HCT116 (cell line): ENCODE results near the gene TMEM247. TPM values are rescaled to one million over a fixed set of nuclear protein-coding genes. Genes with fewer than 3 reads are reported as not detected.

Experiments
- ATAC-seq: fragments of 200-7000 bp; cut with Tn5 transposase; 2 replicates; pipeline ENCODE4 v1.9.1; 2020; ENCODE audit warnings: mild to moderate bottlenecking, moderate library complexity
- BruUV-seq: library from RNA; stranded (reverse); fragments of 400-500 nt; replicated peaks from 2 replicates; lab custom pipeline; 2021; lab: Mats Ljungman, UMichigan
- CTCF ChIA-PET: fragments of 300-600 bp; sonication (Branson Sonifier 250); formaldehyde crosslinking; loops from one replicate; lab custom pipeline; 2021; ENCODE audit warnings: antibody characterized with exemption; lab: Charles Lee
- POLR2A ChIA-PET: fragments of 300-600, 350-600 bp; sonication (Branson Sonifier 250); formaldehyde crosslinking; loops from one replicate; lab custom pipeline; 2021; ENCODE audit warnings: antibody characterized with exemption; lab: Charles Lee
- RAD21 ChIA-PET, 2 experiments: fragments of 300-600 bp; sonication (Branson Sonifier 250); formaldehyde crosslinking; loops; one replicate each; lab custom pipeline; 2023; ENCODE audit warnings: low total read pairs in 2 of 2; ENCODE audit not compliant: uncharacterized antibody in 2 of 2, unreplicated experiment in 2 of 2, low non-redundant PET in 1 of 2; lab: Charles Lee
- DNase-seq: peaks from one replicate; pipeline ENCODE4 v3.0.0-alpha.2; 2010; ENCODE audit warnings: low read depth, low spot score
- H2AFZ ChIP-seq: fragments of 200-600 bp; shearing (Covaris generic), sonication (generic); 2 replicates; pipeline ENCODE4 v1.6.1; 2017; ENCODE audit warnings: low read depth, mixed run types, mixed read lengths, antibody characterized with exemption, low read length; ENCODE audit not compliant: poor library complexity, severe bottlenecking
- H3K27ac ChIP-seq: 2 replicates; pipeline ENCODE4 v1.5.1; 2012; ENCODE audit warnings: low read depth, low read length
- H3K27me3 ChIP-seq: fragments of 200-600 bp; sonication (generic); 2 replicates; pipeline ENCODE4 v1.6.1; 2016; ENCODE audit warnings: mixed run types, low read length, mixed read lengths; ENCODE audit not compliant: insufficient read depth
- H3K36me3 ChIP-seq, 2 experiments: fragments of 200-500 bp in 1 of 2; fragments of 200-600 bp in 1 of 2; sonication (Bioruptor generic) in 1 of 2; sonication (generic) in 1 of 2; 2 replicates each; pipeline versions ENCODE4 v1.5.1 to v1.6.1; 2014 to 2016; ENCODE audit warnings: low read length in 2 of 2, inconsistent platforms in 1 of 2, mixed read lengths in 1 of 2, mixed run types in 1 of 2; ENCODE audit not compliant: insufficient read depth in 2 of 2, control insufficient read depth in 1 of 2
- H3K4me1 ChIP-seq, 2 experiments: fragments of 200-600 bp in 1 of 2; sonication (generic) in 1 of 2; 2 replicates each; pipeline versions ENCODE4 v1.5.1 to v1.6.1; 2012 to 2017; ENCODE audit warnings: low read length in 2 of 2, inconsistent platforms in 1 of 2, mild to moderate bottlenecking in 1 of 2, mixed read lengths in 1 of 2, mixed run types in 1 of 2, moderate library complexity in 1 of 2; ENCODE audit not compliant: insufficient read depth in 2 of 2, control insufficient read depth in 1 of 2
- H3K4me2 ChIP-seq: fragments of 200-600 bp; sonication (generic); 2 replicates; pipeline ENCODE4 v1.6.1; 2017; ENCODE audit warnings: mixed run types, low read length, mixed read lengths
- H3K4me3 ChIP-seq, 2 experiments: fragments of 200-600 bp in 1 of 2; sonication (generic) in 1 of 2; replicated peaks in 1 of 2; 2 replicates each; pipeline ENCODE4 v1.5.1; 2011 to 2016; ENCODE audit warnings: low read length in 2 of 2, control low read depth in 1 of 2, low read depth in 1 of 2, mild to moderate bottlenecking in 1 of 2, mixed read lengths in 1 of 2, mixed run types in 1 of 2
- H3K79me2 ChIP-seq: fragments of 200-600 bp; sonication (generic); 2 replicates; pipeline ENCODE4 v1.6.1; 2017; ENCODE audit warnings: mild to moderate bottlenecking, mixed run types, low read length, moderate library complexity, mixed read lengths; ENCODE audit not compliant: insufficient read depth
- H3K9ac ChIP-seq: fragments of 200-600 bp; sonication (generic); 2 replicates; pipeline ENCODE4 v1.6.1; 2016; ENCODE audit warnings: low read length, mixed read lengths
- H3K9me2 ChIP-seq: fragments of 200-600 bp; sonication (generic), shearing (Covaris generic); 2 replicates; pipeline ENCODE4 v1.6.1; 2017; ENCODE audit warnings: mixed run types, mild to moderate bottlenecking, moderate library complexity; ENCODE audit not compliant: insufficient read depth
- H3K9me3 ChIP-seq, 2 experiments: fragments of 200-500 bp in 1 of 2; fragments of 200-600 bp in 1 of 2; sonication (Bioruptor generic) in 1 of 2; sonication (generic) in 1 of 2; 2 replicates each; pipeline ENCODE4 v1.6.1; 2014 to 2017; ENCODE audit warnings: low read length in 2 of 2, mixed read lengths in 2 of 2, inconsistent platforms in 1 of 2, low read depth in 1 of 2, mild to moderate bottlenecking in 1 of 2, mixed run types in 1 of 2, moderate library complexity in 1 of 2; ENCODE audit not compliant: control insufficient read depth in 1 of 2, insufficient read depth in 1 of 2
- H4K20me1 ChIP-seq: fragments of 200-600 bp; sonication (generic), shearing (Covaris generic); 2 replicates; pipeline ENCODE4 v1.6.1; 2017; ENCODE audit warnings: mixed run types, mild to moderate bottlenecking, moderate library complexity; ENCODE audit not compliant: insufficient read depth
- CTCF ChIP-seq, 3 experiments: fragments of 200-600 bp in 1 of 3; sonication (generic) in 1 of 3; IDR thresholded peaks in 2 of 3; conservative IDR thresholded peaks in 1 of 3; 2 replicates each; pipeline ENCODE4 v1.5.1; 2012 to 2017; ENCODE audit warnings: low read depth in 2 of 3, low read length in 2 of 3, antibody characterized with exemption in 1 of 3, borderline replicate concordance in 1 of 3, control low read depth in 1 of 3, mild to moderate bottlenecking in 1 of 3, mixed read lengths in 1 of 3, mixed run types in 1 of 3, moderate library complexity in 1 of 3; ENCODE audit not compliant: insufficient read depth in 1 of 3
- EZH2 ChIP-seq: fragments of 200-600 bp; sonication (generic); IDR thresholded peaks from 2 replicates; pipeline ENCODE4 v1.6.1; 2017; ENCODE audit warnings: antibody characterized with exemption, mixed run types
- EZH2phosphoT487 ChIP-seq: fragments of 200-600 bp; IDR thresholded peaks from 2 replicates; pipeline ENCODE4 v1.6.1; 2018; ENCODE audit warnings: antibody characterized with exemption, borderline replicate concordance
- JUND ChIP-seq: IDR thresholded peaks from 2 replicates; pipeline ENCODE4 v1.6.1; 2012
- POLR2A ChIP-seq: IDR thresholded peaks from 2 replicates; pipeline ENCODE4 v1.7.0; 2011; ENCODE audit warnings: borderline replicate concordance; ENCODE audit not compliant: insufficient read depth, insufficient read length; ENCODE audit errors: extremely low read depth
- POLR2AphosphoS5 ChIP-seq: IDR thresholded peaks from 2 replicates; pipeline ENCODE4 v1.6.1; 2011; ENCODE audit warnings: mild to moderate bottlenecking, low read depth, low read length, moderate library complexity
- REST ChIP-seq: IDR thresholded peaks from 2 replicates; pipeline ENCODE4 v1.6.1; 2012; ENCODE audit warnings: low read depth
- SRF ChIP-seq: IDR thresholded peaks from 2 replicates; pipeline ENCODE4 v1.6.1; 2012; ENCODE audit warnings: low read depth
- YY1 ChIP-seq: IDR thresholded peaks from 2 replicates; pipeline ENCODE4 v1.6.1; 2011; ENCODE audit warnings: low read length, low read depth, moderate library complexity, mild to moderate bottlenecking; ENCODE audit not compliant: insufficient replicate concordance; ENCODE audit errors: extremely low read depth
- ZBTB33 ChIP-seq: IDR thresholded peaks from 2 replicates; pipeline ENCODE4 v1.6.1; 2011; ENCODE audit warnings: mild to moderate bottlenecking, low read length, moderate library complexity; ENCODE audit not compliant: insufficient replicate concordance; ENCODE audit errors: extremely low read depth
- ZNF274 ChIP-seq: fragments of 200-500 bp; sonication (Bioruptor generic); IDR thresholded peaks from 2 replicates; pipeline ENCODE4 v1.6.1; 2014; ENCODE audit warnings: mild to moderate bottlenecking, low read depth, low read length, inconsistent platforms
- intact Hi-C: fragments of 100-400 bp; cut with micrococcal nuclease; formaldehyde crosslinking; loops from 2 replicates; pipeline ENCODE4 v1.10.0; 2022
- total RNA-seq: library from RNA; stranded (reverse); gene quantifications from one replicate; pipeline ENCODE4 v1.2.1, GENCODE V29; 2021; ENCODE audit not compliant: unreplicated experiment

The TMEM247 gene
- total RNA-seq, 1 experiment from 2014 or later, result not detected

GRCh38 chr2:46504685-46505471 lies 25.5 kb downstream of the TMEM247 start:
- H4K20me1 ChIP-seq, result no peaks in the 10 kb centered on the region
- no peak overlapping the region for H3K27ac ChIP-seq
- no peaks in the 10 kb centered on the region for H3K79me2 ChIP-seq
- POLR2A ChIA-PET, result no interaction called here
- H3K9me2 ChIP-seq, result no peaks in the 10 kb centered on the region
- intact Hi-C loops, result no loop called here
- no peaks in the 10 kb centered on the region for H3K36me3 ChIP-seq
- no TSS peak for BruUV-seq
- peaks cover 0 to 8% of the 10 kb centered on the region in 2 experiments; a peak in 3 of 4 replicates for H3K4me1 ChIP-seq
- H3K9ac ChIP-seq, result no peak overlapping the region
- no peak overlapping the region for H3K4me2 ChIP-seq
- TF ChIP-seq EZH2phosphoT487 (no peak), POLR2A (no peak), CTCF (IDR thresholded peaks at IDR 0.05 in 2 of 3, conservative IDR thresholded peaks at IDR 0.05 in 1 of 3; ENCODE audit: borderline replicate concordance in 1 of 3, insufficient read depth in 1 of 3, low read depth in 2 of 3, low read length in 2 of 3) (no peak), JUND (no peak)
- H2AFZ ChIP-seq, result no peak overlapping the region
- H3K9me3 ChIP-seq, result no peaks in the 10 kb centered on the region
- no peak for ATAC-seq
- DNase-seq, result no peak
- H3K27me3 ChIP-seq, result no peaks in the 10 kb centered on the region
- RAD21 ChIA-PET, result no interaction called here
- CTCF ChIA-PET, result no interaction called here
- no peak overlapping the region for H3K4me3 ChIP-seq

GRCh38 chr2:46505472-46505783 lies 26.1 kb downstream of the TMEM247 start:
- no peaks in the 10 kb centered on the region for H3K36me3 ChIP-seq
- TF ChIP-seq ZBTB33, result no peak
- no peak for TF ChIP-seq REST
- TF ChIP-seq ZNF274, result no peak
- no peak for TF ChIP-seq EZH2
- TF ChIP-seq POLR2AphosphoS5, result no peak
- TF ChIP-seq YY1, result no peak
- no peak for TF ChIP-seq SRF

More at GRCh38 chr2:46505472-46505783, 26.1 kb downstream of the TMEM247 start:
- Histone ChIP-seq H4K20me1 (no peaks in the 10 kb centered on the region), H3K27ac (no peak overlapping the region), H3K4me3 (no peak overlapping the region), H3K4me1 (peaks cover 0 to 4% of the 10 kb centered on the region in 2 experiments; a peak in 3 of 4 replicates), H3K79me2 (no peaks in the 10 kb centered on the region), H3K9me2 (no peaks in the 10 kb centered on the region), H3K27me3 (no peaks in the 10 kb centered on the region), H2AFZ (no peak overlapping the region), H3K9me3 (no peaks in the 10 kb centered on the region), H3K9ac (no peak overlapping the region), H3K4me2 (no peak overlapping the region)
- ChIA-PET CTCF (no interaction called here), RAD21 (no interaction called here), POLR2A (no interaction called here)
- no peak for DNase-seq
- no peak for ATAC-seq
- intact Hi-C loops, result no loop called here
- BruUV-seq, result no TSS peak
